Measurements from ENCODE around the gene PIP5K1C.

The PIP5K1C gene

DNA sequence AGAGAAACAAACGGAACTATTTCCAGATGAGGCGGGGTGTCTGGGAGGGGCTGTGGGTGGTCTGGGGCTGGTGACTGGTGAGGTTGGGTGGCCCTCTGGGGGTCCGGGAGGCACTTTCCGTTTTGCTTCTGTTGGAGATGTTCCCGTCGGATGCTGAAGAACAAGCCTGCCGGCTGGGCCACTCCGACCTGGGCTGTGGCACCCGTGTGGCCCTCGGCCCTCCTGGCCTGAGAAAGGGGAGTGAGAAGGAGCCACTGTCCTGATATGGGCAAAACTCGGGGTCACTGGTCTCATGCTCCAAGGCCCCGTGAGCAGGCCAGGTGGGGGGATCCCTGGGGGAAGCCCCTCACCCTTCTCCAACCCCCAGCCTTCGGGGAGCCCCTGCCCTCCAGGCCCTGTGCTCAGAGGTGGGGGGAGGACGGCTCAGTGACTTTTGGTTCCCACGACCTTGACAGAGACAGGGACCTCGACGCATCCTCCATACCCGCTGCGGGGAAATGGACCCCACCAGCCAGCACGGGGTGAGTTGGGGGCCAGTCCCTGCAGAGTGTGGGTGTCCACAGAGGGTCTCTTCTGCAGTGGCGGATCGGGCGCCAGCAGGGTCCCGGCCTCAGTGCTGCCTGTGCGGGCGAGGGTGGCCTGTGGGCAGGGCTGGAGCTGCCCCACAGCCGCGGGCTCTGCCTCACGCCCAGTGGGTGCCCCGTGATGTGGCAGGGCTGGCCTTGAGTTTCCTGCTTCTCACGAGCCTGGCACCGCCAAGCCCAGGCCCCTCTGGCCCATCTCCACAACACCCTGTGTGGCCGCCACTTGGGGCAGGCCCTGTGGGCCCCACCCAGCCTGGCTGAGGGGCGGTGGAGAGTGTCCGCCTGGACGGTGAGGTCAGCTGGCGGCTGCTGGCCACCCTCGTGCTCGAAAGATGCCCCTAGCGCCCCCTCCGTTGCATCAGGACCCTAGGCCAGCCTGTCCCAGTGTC lies 89.2 kb downstream of the PIP5K1C start:
- DNase-seq (ENCODE audit: low spot score), result no peak

DNA sequence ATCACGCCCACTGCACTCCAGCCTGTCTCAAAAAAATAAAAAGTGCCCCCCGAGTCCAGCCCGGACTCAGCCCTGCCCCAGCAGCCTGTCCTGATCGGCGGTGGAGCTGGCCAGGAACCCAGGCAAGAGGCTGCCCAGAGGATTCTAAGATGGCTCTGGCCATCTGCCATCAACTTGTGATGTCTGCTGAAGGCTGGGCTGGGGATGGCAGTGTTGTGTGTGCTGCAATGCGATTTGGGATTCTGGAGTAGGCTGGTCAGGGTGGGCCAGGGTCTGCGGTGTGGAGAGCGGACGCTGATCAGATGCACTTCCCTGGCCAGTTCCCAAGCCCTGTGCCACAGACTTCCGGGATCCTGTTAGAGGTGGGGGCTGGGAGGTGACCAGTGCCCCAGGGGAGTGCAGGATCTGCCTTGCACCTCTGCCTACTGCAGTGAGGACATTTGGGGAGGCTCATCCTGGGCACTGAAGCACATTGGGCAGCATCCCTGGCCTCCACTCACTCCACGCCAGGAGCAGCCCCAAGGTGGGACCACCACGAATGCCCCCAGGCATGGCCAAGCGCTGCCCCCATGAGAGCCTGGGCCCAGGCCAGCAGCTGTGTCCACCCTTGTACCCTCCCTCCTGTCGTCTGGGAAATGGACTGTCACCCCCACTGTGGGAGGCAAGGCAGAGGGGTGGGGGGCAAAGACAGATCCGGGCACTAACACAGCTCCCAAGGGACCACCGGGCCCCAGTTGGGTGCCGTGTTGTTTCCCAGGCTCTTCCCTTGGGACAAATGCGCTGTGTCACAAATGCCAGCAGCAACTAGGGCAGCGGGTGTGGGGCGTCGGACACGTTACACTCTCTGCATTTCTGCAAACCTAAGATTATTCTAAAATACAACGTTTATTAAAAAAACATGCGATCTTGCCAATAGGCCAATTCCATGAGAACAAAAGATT lies 90.2 kb downstream of the PIP5K1C start:
- DNase-seq (ENCODE audit: low spot score), result no peak

DNA sequence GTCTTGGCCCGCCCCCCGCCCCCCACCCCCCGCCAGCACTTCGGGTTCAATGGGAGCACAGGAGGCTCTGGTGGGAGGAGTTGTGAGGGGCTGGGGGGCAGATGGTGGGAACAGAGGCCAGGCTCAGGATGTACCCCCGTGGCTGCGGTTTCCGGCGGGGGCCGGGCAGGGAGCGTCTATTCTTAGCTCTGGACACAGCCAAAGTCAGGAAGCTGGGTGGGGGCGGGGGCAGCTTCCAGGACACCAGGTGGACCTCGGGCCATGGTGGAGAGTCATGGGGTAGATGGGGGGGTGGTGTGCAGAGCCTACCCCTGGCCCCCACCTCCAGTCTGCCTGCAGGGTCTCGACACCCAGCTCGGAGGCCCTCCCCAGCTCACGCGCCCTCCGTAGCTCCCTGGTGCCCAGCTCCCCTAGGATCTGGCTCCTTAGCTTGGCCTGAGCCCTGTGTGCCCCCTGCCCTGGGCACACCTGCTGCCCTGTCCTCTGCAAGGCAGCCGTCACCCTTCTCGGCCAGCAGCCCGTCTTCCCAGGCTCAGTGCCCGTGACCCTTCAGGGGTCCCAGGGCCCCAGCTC lies 91.4 kb downstream of the PIP5K1C start:
- DNase-seq (ENCODE audit: low spot score), result no peak

DNA sequence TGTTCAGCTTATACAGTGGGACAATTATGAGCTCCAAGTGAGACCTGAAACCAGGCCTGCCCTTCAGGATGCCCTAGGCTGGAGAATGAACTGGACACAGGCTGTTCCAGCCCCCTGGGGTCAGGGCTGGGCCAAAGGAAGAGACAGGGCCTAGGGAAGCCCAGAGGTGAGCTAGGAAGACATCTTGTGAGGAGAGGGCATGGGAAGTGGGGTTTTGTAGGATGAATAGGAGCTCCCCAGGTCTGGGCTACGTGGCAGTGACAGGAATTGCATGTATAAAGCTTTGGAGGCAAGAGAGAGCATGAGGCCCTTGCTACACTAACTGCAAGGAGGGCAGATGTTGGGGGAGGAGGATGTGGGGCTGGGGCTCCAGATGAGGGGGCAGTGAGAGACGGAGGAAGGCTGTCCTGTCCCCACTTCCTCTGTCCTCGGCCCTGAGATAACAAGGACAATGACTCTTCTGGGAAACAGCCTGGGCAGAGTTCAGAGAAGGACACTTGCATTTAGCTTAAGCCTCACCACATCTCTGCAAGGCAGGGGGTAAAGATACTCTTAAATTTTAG lies 92.1 kb downstream of the PIP5K1C start:
- DNase-seq (ENCODE audit: low spot score), result no peak

DNA sequence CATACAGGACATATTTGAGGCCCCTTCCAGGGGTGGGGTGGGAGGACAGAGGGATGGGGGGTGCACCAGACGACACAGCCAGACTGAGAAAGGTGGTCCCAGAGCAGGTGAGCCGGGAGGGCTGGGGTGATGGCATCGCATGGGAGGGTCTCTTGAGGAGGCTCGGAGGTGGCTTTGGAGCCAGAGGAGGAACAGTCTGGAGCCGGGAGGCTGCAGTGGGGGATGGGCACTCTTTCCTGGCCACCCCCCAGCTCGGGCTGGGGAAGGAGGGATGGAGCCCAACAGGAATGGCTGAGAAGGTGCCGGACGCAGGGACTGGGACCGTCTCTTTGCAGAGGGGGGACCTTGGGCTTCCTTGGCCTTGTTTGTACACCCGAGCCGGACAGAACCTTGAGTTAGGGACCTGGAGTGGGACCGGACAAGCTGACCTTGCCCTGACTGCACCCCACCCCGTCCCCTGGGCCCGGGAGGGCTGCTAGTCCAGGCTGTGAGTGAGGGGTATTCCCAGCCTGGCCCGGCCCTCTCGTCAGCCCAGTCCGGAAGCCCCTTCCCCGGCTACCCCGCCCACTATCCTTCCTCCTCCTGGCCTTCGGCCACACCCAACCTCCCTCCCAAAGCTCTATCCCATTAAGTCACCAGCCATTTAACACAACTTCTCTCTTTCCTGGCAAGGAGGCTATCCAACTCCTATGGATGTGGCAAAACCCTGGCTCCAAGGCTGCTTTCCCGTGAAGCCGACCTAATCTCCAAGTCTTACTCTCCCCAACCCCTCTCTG lies 92.8 kb downstream of the PIP5K1C start:
- no peak for DNase-seq (ENCODE audit: low spot score)

DNA sequence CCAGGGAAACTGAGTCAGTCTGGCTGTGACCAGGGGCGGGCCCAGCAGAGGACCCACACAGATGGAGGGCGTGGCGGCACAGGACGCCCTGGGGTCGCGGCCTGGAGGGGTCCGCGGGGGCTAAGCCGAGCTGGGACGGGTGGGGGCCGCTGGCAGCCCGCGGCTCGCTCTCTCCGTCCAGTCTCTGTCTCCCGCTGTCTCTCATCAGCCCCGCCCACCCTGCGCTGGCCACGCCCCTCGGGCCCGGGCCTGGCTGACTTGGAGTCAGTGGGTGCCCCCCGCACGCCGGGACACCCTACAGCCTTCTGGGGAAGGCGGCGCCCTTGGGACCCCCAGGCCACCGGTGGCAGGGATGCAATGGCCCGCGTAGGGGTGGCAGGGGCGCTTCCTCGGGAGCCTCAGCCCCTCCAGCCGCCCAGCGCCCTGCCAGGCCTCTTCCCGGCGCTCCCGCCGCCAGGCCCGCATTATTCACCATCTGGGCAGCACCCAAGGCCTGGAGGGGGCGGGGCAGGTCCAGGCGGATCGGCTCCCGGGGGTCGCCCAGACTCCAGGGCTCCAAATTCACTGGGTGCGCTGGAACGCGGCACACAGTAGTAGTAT lies 93.5 kb downstream of the PIP5K1C start, which contains the start of gene TBXA2R:
TSS of gene TBXA2R (minus strand) at position 186 of the 600 bp plus-strand sequence. CDS start 6,241 bp downstream, outside the sequence.
- peak; percentile 26 for DNase-seq (ENCODE audit: low spot score)

DNA sequence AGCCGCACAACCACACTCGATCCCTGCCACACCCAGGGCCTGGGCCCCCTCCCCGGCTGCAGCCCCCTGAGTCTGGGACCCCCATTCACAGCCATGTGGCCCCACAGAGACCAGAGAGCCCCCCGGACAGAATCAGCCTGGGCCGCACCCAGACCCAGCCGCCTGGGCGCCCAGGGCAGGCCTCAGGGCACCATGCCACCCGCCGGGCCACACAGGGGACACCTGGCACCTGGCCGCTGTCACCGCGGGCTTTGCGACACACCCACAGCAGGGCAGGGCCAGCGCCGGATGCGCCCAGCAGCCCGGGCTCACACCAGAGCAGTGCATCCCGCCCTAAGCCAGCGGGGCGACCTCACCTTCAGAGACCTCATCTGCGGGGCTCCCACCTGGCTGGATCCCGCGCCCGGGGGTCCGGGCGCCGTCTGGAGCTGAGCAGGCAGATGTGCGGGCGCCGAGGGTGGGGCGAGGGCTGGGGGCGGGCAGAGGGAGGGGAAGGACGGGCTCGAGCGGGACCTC lies 94.0 kb downstream of the PIP5K1C start:
- DNase-seq (ENCODE audit: low spot score), result peak; percentile 33

DNA sequence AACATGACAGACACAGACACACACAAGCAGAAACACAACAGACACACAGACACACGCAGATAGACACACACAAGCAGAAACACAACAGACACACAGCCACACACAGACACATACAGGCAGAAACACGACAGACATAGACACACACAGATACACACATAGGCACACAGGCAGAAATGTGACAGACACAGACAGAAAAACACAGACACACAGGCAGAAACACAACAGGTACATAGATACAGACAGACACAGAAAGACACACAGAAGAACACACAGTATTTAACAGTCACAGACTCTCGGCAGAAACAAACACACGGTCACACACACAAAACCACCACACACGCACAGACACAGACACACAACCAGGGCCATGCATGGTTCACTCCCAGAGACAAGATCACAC lies 94.5 kb downstream of the PIP5K1C start:
- no peak for DNase-seq (ENCODE audit: low spot score)

DNA sequence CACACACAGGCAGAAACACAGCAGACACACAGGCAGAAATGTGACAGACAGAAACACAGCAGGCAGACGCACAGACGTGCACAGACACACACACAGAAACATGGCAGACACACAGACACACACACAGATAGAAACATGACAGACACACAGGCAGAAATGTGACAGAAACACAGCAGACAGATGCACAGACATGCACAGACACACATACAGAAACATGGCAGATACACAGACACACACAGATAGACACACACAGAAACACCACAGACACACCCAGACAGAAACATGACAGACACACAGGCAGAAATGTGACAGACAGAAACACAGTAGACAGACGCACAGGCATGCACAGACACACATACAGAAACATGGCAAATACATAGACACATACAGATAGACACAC lies 94.9 kb downstream of the PIP5K1C start:
- no peak for DNase-seq (ENCODE audit: low spot score)

DNA sequence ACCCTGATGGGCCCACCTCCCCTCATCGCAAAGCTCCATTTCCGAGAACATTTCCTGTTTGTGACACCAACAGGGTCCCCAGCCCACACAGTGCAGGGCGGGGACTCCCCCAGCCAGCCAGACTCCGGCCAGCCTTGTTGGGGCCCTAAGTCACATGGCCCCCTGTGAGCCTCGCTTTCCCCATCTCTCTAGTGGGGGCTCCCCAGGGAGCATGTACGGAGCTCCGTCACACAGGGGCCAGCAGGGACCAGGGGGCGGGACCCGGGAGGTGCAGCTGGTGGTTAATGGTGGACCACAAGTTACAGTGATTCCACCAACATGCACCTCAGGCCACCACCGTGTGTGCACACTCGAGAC lies 95.3 kb downstream of the PIP5K1C start:
- DNase-seq (ENCODE audit: low spot score), result peak; percentile 27

DNA sequence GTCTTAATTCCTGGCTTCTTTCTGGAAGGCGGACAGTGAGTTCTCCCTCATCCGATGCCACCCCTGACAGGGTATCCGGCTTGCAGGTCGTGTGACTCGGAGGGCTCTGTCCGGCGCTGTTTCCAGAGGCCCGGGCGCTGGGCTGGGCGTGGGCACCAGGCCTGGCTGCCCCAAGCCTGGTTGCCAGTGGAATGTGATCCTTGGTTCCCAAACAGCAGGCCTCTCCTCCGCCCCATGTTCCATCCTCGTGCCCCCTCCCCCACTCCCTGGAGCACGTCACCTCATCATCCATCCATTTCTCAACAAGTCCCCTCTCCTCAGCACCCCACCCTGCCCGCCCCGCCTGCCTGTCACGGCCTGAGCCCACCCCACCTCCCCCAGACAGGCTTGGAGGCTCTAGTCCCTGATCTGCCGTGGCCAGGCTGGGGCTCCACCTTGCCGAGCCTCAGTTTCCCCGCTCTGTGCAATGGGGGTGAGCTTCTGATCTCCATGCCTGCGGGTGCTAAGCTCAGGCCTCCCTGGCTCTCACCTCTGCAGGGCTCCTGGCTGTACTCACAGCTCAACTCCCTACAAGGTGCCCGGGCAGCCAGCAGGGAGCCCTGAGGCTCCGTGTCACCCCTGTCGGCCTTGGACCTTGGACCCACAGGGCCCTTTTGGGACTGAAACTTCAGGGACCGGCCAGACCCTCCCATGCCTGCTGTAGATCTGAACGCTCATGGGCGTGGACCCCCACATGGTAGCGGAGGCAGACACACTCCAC lies 95.9 kb downstream of the PIP5K1C start:
- no peak for DNase-seq (ENCODE audit: low spot score)

DNA sequence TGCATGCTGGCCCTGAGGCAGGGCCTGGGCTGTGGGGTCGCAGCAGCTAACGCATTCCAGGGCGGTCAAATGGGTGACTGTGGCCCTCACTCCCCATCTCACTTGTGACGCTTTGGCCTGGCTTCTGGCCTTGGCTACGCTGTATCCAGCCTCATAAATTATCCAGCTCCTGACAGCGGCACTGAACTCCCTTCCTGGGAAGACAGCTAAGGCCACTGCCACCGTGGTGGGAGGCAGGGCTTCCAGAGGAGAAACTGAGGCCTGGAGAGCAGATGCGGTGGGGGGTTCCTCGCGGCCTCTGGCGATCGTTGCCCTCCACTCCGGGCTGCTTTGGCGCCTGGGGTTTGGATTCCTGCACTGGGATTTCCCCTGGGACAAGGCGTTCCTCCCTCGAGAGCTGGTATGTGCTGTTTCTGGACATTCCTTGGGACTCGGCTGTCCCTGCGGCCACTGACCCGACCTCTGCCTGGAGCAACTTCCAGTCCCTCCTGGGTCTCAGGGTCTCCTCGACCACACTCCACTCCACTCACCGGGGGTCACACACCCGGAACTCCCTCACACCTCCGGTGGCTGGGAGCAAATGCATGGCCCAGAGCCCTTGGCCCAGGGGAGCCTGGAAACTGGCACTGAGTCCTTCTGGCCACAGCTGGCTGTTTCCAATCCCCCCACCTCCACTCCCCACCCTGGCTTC lies 97.0 kb downstream of the PIP5K1C start:
- no peak for DNase-seq (ENCODE audit: low spot score)

DNA sequence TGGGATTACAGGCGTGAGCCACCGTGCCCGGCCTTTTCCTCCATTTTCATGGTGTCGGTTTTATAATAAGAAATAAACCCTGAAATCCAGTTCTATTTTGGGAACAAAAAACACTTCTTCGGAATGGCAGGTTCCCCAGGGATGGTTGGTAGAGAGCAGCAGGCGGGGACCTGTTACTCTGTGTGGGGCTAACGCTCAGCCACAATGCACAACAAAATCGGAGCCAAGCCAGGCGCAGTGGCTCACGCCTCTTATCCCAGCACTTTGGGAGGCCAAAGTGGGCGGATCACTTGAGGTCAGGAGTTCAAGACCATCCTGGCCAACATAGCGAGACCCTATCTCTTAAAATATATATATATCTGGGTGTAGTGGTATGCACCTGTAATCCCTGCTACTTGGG lies 99.2 kb downstream of the PIP5K1C start:
- no peak for DNase-seq (ENCODE audit: low spot score)

DNA sequence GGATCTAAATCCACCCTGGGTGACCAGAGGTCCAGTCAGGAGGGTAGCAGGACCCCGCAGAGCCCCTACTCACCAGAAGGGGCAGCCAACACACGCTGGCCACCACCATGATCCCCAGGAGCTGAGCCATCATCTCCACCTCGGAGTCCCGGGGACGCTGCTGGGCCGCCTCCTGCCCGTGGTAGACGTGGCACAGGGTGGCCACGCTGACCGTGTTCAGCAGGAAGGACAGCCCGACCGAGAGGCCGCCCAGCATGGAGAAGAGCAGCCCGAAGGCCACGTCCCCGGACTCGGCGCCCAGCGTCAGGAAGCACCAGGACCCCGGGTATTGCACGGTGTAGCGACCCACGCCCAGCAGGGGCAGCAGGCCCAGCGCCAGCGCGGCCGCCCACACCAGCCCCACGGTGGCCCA lies 100.5 kb downstream of the PIP5K1C start:
- DNase-seq (ENCODE audit: low spot score), result no peak

DNA sequence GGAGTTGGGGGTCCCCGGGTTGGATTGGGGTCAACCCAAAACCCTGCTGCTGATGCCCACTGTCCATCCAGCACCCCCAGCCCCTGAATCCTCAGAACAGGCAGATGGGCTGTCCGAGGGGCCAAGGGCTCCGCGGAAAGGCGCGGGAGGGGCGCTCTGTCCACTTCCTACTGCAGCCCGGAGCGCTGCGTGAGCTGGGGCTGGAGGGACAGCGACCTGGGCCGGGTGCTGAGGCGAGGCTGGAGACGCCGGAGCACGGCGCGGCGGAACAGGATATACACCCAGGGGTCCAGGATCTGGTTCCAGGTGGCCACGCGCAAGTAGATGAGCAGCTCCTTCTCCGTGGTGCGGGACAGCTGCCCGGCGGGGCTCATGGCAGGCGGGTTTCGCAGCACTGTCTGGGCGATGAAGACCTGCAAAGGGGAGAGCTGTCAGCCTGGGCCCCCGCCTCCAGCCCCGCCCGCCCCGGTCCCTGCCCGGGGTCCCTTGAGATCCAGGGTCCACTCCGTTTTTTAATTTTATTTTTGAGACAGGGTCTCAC lies 104.7 kb downstream of the PIP5K1C start:
- DNase-seq (ENCODE audit: low spot score), result no peak

DNA sequence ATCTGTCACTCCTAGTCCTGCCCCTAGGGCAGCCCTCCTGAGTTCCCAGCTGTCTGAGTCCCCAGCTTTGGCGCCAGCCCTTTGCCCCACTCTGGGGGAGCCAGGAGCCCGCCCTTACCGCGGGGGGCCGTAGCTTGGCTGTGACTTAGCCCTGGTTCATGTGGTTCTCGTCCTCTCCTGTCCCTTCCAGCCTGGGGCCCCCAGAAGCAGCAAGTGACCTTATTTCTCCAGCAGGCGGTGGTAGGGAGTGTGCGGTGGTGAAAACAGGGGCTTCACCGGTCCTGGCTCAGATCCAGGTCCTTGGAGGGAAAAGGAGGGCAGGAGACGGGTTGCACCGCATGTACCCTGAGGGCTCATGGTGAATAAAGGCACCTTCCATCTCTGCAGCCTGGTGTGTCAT lies 107.1 kb downstream of the PIP5K1C start:
- DNase-seq (ENCODE audit: low spot score), result no peak

DNA sequence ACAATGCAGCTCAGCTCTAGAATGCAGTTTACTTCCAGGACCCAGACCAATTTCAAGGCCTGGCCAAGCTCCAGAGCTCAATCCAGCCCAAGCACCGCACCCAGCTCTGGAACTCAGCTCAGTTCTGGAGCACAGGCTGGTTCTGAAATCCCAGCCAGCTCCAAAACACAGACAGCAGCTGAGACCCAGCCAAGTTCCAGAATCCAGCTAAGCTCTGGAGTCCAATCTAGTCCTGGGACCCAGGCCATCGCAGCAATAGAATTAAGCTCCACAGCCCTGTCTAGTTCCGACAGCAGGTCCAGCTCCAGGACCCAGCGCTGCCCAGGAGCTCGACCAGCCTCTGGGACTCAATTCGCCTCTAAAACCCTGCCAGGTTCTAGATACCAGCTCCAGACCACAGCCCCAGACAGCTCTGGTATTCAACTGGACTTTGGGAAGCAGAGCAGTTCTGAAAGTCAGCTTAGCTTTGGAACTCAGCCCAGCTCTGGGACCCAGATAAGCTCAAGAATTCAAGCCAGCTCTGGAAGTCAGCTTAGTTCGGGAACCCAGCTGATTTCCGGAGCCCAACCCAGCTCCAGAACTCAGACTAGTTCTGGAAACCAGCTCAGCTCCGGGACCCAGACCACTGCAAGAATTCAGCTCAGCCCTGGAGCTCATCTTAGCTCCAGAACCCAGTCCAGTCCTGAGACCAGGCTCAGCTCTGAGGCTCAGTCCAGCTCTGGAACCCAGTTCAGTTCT lies 108.2 kb downstream of the PIP5K1C start:
- DNase-seq (ENCODE audit: low spot score), result no peak

DNA sequence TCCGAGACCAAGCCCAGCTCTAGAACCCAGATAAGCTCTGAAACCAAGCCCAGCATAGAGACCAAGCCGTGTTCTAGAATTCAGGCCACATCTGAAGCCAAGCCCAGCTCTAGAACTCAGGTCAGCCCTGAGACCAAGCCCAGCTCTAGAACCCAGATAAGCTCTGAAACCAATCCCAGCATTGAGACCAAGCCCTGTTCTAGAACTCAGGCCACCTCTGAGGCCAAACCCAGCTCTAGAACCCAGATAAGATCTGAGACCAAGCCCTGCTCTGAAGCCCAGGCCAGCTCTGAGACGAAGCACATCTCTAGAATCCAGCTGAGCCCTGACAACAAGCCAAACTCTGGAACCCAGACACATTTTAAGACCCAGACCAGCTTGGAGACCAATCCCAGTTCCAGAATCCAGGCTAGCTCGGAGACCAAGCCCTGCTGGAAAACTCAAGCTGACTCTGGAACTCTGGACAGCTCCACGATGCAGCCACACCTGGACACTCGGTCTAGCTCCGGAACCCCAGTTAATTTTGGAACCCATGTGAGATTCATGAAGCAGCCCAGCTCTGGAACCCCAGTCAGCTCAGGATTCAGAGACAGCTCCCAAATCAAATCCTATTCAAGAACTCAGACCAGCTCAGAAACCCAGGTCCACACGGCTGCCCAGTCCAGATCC lies 109.1 kb downstream of the PIP5K1C start:
- DNase-seq (ENCODE audit: low spot score), result no peak

Measured in CD4-positive, alpha-beta T cell treated with Interleukin-6 at 100 ng/mL for 8 hours (primary cell).